HG03159 (cell line): ENCODE measurements around the gene RPS6KA2.
A peak's percentile ranks its signal among the peaks of the same experiment; 100 is the strongest.

Source experiments
- ATAC-seq: cut with Tn5 transposase; IDR thresholded peaks from one replicate; pipeline ENCODE4 v1.9.1; 2021; ENCODE audit warnings: mild to moderate bottlenecking, moderate library complexity; ENCODE audit not compliant: unreplicated experiment

RPS6KA2 gene

DNA sequence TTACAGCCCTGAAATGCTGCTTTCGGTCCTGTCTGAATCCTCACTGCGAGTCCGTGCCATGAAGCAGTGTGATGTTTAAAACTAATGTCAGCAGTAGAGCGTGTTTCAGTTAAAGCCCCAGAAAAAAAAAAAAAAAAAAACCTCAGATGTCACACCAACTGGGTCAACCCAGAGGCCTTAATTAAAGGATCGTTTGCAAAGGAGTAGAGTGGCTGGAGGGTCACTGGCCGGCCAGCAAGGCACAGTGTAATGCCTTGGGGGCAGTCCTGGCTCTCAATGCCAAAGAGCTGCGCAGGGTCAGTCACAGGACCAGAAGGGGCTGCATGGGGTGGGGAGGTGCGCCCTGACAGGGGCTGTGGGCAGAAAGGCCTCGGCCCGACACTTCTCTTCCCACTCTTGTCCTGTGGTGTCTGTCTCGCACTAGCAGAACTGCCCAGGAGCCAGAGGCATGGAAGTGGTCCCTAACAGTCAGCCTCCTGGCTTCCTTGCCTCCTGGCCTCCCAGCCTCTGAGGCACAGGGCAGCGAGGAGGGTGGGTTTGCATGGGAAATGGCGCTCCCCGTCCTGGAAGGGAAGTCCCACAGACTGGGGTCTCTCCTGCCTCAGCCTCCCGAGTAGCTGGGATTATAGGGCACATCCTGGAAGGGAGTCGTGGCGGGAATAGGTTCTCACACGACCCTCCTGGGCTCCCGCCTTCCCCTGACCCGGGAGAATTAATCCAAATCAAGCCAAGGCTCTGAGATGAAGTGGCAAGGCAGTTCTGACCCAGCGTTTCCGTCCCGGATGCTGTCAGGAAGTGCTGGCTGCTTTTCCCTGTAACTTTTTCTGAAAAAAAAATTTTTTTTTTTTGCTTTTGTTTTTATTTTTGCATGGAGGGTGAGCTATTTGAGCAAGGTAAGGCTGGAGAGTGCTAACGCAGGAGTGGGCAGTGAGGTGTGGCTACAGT, 190.6 kb downstream of the RPS6KA2 start:
- no peak for ATAC-seq

DNA sequence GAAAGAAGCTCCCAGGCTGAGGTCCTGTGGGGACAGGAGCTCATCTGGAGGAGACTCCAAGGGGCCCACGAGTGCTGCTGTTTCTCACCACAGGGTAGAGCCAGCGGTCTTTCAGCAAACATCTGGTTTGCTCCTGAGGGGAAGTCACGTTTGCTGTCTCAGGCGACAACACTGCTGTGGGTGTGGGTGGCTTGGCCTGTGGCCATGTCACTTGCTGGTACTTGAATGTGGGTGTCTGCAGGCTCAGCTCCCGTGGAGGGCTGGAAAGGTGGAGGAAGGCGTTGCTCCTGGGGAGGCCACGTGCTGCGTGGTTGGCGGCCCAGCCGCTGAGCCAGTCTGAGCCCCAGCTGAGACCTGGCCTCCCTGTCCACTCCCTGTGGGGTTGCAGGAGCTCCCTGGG, 191.5 kb downstream of the RPS6KA2 start:
- ATAC-seq: no peak

DNA sequence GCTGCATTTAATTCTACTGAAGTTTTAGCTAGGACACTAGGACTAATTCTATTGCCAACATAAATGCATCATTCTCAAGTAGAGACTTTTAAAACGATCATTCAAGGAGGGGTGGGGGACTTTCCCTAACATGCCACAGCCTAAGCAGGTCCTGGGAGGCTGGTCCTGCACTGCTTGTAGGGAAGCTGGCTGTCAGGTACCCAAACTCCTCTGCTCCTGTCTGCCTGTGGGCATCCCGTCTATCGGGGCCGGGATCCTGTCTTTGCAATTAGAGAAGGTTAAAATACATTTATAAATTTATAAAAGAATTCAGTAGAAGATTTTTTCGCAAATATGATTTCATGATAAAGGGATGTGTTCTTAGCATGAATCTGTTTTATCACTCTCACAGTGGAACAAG, 192.7 kb downstream of the RPS6KA2 start:
- ATAC-seq: no peak

DNA sequence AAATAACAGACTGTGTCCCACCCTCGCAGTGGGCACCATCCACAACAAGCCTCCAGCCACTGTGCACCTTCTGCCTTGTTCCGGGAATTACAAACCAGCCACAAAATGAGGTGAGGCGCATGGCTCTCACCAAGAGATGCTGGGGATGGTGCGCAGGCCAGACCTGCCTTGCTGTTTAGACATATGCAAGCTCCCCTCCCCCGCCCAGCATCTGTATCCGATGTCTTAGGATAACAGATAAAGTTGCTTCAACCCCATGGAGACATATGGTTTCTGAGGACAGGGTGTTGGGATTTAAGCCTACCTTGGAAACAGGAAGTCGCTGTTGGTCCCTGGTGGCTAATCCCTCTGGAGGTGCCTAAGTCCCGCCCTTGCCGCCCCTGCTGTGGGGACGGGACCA, 194.0 kb downstream of the RPS6KA2 start:
- ATAC-seq: no peak

DNA sequence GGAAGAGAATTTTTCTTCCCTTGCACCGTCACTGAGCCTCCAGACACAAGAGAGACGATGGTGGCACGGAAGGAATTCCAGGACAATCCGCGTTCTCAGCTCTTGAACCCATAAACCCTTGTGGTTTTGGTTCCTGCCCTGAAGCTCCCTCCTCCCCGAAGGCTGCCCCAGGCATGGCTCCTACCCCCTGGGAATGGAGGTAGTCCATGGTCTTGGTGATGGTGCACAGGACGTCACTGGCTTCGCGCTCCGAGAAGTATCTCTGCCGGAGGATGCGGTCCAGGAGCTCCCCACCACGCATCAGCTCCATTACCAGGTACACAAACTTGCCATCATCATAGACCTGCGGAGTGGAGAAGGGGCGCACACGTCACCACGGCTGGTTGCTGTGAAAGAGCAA, 196.8 kb downstream of the RPS6KA2 start:
- no peak for ATAC-seq

DNA sequence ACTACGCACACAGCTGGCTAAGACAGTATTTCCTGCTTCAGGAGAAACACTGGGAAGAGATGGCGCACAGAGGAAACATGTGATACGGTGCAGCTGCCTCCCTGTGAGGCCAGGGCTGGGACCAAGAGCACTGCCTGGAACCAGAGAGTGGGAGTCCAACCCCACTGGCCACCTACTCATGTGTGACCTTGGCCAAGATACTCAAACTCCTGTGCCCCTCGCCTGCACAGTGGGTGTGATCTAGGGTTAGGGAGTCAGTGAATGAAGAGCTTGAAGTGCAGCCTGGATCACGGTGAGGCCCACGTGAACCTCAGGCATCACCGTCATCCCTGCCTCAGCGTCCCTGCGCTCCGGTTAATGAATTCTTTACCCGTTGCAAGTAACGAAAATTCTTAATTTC, 202.6 kb downstream of the RPS6KA2 start:
- no peak for ATAC-seq

DNA sequence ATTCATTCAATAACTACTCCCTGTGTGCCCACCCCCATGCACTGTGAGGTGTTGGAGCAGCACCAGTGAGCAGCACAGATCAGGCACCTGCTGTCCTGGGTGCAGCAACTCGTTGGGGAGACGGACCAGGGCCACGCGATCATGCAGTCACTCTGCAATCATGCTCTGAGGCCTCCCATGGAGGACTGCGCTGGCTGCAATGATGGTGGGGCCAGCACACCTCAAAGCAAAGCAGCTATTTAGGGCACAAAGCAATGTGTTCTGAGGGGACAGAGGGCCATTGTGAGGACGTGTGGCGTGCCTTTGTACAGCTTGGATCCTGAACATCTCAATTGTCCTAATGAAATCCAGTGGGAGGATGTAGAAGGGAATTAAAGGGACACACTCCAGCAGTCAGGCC, 203.3 kb downstream of the RPS6KA2 start:
- ATAC-seq: no peak

DNA sequence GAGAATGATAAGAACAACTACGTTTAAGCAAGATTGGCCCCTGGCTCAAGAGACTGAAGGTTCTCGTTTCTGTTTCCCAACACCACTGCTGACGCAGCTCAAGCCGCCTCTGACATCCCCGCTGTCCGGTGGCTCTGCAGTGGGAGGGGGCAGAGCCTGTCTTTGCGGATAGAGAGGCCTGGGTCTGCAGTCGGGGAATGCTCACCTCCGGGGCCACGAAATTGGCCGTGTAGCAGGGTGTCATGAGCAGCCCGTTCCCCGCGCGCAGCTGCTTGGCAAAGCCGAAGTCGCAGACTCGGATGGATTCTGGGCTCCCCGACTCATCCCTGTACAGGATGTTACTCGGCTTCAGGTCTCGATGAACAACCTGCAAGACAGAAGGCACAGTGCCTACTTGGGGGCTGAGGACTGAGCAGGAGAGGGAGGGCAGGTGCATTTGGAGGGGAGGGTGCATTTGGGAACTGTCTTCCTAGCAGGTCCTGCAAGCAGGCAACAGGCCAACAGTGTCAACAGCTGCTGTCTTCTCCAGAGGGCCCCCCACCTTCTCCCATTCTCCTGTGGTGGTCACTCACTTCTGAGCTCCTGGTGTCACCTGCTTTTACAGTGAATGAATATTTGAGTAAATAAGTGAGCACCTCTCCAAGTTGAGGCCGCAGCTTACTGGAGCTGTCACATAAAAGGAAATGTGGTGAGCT, 203.9 kb downstream of the RPS6KA2 start:
- no peak for ATAC-seq

DNA sequence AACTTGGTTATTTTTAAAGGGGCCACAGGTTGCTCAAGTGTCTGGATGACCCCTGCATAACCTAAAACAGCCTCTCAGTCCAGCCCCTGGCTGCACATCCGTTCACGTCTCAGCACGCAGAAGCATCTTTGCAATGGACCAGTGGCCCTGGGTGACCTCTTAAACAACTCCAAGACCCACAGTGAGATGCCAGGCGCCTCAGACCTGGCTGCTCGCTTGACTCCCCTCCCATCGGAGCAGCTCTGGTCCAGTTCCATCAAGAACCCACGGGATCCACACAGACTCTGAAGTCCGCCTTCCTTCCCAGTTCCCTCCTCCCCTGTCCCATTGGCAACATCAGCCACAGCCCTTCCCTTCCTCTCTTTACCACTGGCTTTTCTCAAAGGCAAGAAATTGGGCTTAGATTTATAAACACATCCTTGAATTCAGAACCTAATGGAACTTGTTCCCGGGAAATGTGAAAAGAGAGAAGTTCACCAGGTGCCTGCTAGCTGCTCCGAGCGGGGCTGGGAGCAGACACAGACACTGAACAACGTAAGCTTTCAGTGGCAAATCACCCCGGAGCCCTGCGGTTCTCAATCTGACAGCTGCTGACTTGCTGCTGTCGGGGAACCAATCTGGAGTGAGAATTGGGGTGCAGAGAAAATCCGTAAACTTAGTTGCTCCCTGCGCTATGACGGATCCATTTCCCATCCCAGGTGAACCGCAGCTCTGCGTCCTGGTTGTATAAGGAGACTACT, 204.7 kb downstream of the RPS6KA2 start:
- no peak for ATAC-seq

DNA sequence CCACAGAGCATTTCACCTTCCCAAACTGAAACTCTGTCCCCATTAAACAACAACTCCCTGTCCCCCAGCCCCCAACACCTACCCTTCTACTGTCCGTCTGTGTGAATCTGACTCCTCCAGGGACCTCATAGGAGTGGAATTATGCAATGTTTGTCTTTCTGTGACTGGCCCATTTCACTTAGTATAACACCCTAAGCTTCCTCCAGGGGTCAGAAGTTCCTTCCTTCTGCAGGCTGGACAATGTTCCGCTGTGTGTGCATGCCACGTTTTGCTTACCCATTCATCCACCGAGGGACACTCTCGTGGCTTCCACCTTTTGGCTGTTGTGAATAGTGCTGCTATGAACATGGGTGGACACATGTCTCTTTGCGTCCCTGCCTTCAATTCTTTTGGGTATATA, 206.7 kb downstream of the RPS6KA2 start:
- no peak for ATAC-seq

DNA sequence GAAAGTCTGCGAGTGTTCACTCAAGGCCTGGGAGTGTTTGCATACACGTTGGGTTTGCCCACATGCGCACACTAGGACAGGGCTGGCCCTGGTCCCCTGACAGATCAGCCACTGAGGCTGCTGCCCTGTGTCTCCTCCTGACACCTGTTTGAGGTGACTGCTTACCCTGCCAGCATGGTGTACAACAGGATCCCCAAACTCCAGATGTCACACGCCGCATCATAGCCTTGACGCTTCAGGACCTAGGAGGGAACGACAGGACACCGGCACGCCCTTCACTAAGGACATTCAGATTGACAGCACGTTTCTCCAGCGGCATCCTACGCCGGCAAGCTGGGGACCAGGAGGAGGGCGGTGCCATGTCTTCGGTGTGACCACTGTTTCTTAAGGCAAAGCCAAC, 207.3 kb downstream of the RPS6KA2 start:
- ATAC-seq: no peak

DNA sequence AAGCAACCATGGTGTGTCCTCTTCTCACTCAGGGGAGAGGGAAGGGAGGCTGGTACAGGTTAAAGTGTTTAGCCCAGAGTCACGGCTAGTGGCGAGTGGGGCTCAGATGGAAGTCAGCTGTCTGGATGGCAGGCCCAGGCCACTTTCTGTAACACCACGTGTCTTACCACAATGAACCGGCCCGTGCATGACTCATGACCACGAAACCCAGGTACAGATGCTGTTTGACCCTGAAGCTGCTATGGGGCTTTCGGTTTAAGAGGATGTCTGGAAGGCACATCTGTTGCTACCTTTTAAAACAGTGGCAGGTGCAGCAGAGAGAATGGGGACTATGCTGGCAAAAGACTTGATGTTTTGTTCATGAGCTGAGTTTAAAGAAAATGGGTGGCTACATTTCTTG, 207.8 kb downstream of the RPS6KA2 start:
- peak; percentile 97 for ATAC-seq

DNA sequence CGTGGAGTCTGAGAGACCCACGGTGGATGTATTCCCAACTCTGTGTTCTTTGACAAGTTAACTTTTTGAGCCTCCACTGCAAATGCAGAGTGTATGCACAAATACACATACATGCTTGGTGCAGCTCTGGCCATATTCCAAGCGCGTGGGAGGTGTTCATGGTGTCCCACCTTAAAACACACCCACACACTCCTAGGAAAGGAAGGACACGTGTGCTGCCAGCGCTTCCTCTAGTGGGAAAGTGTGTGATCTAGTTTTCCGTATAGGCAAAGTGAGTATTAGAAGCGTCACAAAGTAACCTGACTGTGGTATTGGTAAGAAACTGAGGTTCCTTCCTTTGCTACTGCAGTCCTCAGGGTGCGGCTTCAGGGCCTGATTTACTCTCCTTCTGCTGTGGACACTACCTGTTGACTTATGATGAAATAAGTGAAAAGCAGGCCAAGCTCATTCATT, 208.3 kb downstream of the RPS6KA2 start:
- no peak for ATAC-seq

DNA sequence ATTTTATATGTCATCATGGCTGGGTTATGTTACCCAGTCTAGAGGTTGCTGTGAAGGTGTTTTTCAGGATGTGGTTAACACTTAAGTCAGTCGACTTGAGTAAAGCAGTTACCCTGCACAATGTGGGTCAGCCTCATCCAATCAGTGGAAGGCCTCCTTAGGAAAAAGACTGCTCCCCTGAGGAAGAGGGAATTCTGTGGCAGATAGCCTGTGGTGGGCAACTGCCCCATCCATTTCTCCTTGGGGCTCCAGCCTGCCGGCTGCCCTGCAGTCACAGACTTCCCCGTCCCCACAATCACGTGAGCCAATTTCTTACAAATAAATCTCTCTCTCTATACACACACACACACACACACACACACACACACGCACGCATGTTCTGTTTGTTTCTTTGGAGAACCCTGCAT, 209.8 kb downstream of the RPS6KA2 start:
- no peak for ATAC-seq

DNA sequence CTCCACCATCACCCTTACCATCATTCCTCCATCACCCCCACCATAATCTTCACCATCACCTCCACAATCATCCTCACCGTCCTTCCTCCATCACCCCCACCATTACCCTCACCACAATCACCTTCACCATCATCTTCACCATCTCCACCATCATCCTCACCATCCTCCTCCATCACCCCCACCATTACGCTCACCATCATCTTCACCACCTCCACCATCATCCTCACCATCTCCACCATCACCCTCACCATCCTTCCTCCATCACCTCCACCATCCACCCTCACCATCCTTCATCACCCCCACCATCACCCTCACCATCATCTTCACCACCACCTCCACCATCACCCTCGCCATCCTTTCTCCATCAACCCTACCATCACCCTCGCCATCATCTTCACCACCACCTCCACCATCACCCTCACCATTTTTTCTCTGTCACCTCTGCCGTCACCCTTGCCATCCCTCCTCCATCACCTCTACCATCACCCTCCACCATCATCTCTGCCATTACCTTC, 211.2 kb downstream of the RPS6KA2 start:
- no peak for ATAC-seq

DNA sequence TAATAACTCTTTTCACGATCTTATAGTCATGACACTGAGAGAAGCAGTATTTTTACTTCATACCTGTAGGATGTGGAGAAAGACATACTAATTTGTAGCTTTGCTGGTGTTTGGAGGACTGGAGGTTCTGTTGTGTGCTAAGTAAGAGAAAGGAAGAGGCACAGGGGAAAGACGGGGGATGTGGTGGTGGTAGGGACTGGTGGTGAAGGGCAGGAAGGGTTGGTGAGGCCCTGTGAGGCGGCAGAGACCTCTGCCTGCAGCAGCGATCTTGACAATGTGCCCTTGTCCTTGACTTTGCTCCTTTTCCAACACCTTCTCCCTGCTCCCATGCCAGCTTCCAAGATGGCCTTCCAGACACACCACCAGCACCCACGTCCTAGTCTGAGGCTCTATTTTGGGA, 211.7 kb downstream of the RPS6KA2 start:
- ATAC-seq: no peak

DNA sequence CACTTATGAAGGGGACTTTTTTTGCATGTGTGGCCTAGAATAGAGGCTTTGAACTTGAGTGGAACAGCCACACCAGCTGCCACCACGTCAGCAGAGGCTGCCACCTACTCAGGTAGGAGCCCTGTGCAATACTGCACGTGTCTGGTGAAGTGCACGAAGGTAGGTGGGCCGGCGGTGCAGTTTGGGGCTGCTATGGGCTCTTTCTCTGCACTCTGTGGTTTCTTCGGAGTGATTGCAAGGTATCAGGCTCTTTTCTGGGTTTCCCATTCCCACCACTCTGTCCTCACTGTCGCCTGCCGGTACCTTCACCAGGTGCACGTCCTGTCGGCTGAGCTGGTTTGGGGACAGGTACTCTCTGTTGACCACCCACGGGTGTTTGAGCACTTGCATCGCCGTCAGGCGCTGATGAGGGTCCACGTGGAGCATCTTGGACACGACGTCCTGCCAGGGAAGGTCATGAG, 213.5 kb downstream of the RPS6KA2 start:
- ATAC-seq: no peak

DNA sequence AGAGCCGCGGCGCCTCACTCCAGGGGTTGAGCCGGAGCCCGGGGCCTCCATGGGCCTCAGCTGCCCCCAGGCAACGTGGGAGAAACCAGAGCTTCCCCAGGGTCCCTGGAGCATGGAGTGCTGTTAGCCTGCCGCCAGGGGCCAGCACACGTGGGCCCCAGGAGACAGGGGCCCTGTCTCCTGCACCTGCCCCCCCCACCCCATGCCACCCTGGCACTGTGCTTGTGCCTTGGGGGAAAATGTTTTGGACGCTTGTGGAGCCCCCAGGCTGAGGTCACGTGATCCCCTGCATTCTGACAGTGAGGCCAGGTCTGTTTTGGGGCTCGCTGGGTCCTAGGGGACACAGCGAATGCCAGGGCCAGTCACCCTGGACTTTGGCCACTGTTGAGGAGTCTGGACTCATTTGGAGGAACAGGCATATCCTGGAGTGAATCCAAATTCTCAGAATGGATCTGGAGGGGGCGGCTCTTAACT, 214.1 kb downstream of the RPS6KA2 start:
- ATAC-seq: no peak

DNA sequence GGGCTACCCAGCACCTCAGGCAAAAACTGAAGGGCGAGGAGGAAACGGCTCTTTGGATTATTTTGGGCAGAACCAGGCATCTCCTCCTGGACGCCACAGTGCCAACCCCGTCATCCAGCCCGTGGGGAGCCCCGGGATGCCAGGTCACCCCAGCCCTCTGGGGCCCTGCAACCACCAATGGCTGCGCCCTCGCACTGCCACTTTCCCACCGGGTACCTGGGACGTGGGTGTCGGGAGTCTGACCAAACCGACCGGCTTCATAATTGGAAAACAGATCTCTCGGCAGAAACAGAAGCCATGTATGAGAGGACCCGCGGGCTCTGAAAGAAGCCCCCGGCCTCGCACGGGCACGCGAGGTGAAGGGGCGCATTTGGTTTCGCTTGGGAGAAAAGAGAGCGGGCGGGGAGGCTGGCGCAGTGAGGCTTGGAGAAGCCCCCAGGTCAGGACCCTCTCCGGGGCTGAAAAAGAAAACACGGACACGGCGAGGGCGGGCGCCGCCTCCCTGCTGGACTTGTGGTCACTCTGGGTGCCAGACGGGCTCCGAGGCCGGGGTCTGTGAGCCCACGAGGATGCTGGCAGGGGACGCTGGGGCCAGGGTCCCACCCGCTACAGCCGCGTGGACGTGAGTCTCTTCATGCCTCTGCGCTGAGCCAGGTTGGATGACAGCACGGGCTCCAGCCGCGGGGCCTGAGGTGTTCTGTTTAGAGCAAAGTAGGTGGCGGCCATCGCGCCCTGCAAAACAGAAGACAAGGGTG, 214.7 kb downstream of the RPS6KA2 start:
- no peak for ATAC-seq

DNA sequence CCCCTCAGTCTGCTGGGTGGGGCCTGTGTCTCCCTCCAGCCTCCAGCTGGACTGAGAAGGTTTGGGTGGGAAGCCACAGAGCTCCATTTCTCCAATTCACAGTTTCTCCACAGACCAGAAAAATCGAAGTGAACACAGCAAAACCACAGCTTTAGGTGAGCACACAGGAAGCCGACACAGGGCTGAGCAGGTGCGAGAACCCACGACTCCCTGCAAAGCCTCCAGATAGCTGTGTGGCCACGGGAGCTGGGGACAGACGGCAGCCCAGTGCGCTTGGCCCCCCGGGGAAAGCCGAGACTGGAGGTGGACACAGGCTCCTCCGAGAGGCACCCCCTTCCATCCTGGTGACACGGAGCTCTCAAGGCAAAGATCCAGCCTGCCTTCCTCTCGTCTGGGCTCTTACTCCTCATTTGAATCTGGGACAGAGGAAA, 215.3 kb downstream of the RPS6KA2 start:
- no peak for ATAC-seq
